GM19240 (cell line): ENCODE results near the gene DYNC1I1.

Experiments used
- DNase-seq: peaks from one replicate; pipeline ENCODE4 v3.0.0; 2011; ENCODE audit warnings: low spot score; ENCODE audit not compliant: insufficient read length

DYNC1I1 gene

GRCh38 chr7:96126382-96126781, 354.0 kb downstream of the DYNC1I1 start:
- DNase-seq: no peak

- DNase-seq: no peak
Measured at GRCh38 chr7:96127746-96128145, 355.4 kb downstream of the DYNC1I1 start.

DNA sequence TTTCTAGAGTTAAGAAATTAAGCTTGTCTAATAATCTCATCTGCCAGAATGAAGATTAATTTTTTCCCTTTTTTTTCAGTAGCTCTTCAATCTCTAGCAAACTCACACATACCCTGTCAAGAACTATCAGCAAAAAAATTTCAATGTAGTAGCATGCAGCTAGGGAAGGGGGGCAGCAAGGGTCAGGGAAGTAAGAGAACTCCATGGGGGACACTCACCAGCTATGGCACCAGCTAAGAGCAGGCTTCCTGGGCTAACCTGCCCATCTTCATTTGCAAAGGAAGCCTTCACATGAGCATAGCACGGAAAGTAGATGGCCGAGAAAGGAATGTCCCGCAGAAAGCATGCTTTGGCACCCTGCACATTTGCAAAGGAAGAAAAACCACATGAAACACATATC, 359.2 kb downstream of the DYNC1I1 start:
- no peak for DNase-seq

- DNase-seq: no peak
Measured at GRCh38 chr7:96135241-96135640, 362.9 kb downstream of the DYNC1I1 start.

DNA sequence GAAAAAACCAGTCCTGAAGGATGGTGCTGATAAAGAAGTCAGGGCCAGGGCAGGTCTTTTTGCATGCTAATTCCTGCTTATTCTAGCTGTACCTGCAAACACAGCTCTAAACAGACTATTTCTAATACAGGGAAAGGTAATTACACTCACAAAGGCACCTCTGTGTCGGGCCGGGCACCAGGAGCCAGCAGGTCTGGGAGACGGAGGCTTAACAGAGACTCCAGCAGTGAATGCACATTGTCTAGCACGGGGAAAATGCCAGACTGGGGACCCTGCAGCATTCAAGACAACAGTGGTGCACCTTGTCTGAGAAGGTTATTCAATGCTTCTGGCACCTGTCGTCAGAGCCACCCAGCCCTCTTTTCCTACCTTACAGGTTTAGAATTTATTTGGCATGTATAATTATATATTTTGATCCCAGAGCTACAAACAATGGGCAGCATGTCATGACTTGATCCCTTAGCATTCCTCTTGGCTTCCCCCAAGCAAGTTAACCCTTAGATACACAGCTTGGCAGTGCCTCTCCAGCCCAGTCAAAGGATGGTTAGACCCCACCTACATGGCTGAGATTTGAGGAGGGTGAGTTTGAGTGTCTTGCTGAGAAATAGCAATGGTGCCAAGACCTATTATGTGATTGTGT, 364.4 kb downstream of the DYNC1I1 start:
- no peak for DNase-seq

DNA sequence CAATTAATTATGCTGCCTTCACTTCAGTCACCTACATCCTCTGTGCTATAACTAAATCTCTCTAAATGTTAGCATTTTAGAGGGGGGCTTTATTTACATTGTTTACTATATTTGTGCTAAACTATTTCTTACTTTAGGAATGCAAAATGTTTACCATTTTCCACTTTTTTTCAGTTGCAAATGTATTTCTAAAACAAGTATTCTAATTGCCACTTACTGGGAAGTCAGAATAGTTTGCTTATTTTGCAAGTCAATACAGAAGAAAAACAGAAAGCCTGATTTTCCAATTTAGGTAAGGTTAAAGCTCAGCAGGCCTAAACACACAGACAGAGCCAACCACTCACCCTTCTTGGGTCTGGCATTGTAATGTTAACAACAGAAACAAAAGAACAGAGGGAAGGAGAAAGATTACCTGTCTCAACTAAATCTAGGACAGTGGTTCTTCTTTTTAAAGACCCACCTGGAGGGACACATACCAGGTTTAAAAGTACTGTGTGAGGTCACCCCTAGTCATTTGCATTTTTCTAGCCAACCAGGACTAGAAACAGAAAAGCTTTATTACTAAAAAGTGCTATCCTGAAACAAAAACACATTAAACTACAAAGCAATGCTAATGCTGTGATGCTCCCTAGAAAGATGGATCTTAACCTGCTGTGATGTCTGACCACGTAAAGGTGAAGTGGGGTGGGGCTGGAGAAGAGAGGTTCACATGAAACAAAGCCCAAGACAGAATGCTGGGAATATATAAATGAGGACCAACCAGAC, 371.3 kb downstream of the DYNC1I1 start:
- DNase-seq: no peak

DNA sequence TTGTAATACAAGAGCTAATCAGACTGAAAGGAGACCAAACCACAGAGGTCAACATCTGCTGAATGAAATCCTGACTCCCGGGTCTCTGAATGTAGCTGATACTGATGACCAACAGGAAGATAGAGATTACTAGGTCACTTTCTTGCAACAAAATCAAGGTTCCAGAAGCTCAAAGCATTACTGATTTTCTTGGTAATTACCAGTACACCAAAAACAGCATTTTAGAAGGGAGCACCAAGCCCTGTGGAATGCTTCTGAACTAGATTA, 371.8 kb downstream of the DYNC1I1 start:
- no peak for DNase-seq
